Activated naive CD4-positive, alpha-beta T cell treated with anti-CD3 and anti-CD28 coated beads, Interleukin-2, amount 50 U/mL, for 72 hours (primary cell): ENCODE results near the gene ICAM2. TPM values are rescaled to one million over a fixed set of nuclear protein-coding genes. Genes with fewer than 3 reads are reported as not detected.

Experiments
- ATAC-seq, 2 donors: fragments of 150-1000 bp; cut with Tn5 transposase; 2 replicates each; pipeline ENCODE4 v1.10.0; 2021; ENCODE audit warnings: mild to moderate bottlenecking in 2 of 2, moderate library complexity in 2 of 2
- DNase-seq, 2 donors: peaks; one replicate each; pipeline ENCODE4 v3.0.0; 2021 to 2022; ENCODE audit warnings: low spot score in 2 of 2
- H3K27ac Mint-ChIP-seq, 2 donors: one replicate each; pipeline ENCODE4 v1.8.0; 2022; ENCODE audit warnings: mild to moderate bottlenecking in 2 of 2, mixed read lengths in 2 of 2
- H3K36me3 Mint-ChIP-seq, 2 donors: one replicate each; pipeline ENCODE4 v1.8.0; 2022; ENCODE audit warnings: mixed read lengths in 2 of 2
- H3K9me3 Mint-ChIP-seq, 2 donors: one replicate each; pipeline ENCODE4 v1.8.0; 2022; ENCODE audit warnings: mixed read lengths in 2 of 2
- total RNA-seq, 2 donors: library from RNA; stranded (reverse); gene quantifications; one replicate each; pipeline ENCODE4 v1.2.3, GENCODE V29; 2022

ICAM2 gene
- total RNA-seq, 2 donors from 2014 or later: 21.9 to 45.2 TPM

DNA sequence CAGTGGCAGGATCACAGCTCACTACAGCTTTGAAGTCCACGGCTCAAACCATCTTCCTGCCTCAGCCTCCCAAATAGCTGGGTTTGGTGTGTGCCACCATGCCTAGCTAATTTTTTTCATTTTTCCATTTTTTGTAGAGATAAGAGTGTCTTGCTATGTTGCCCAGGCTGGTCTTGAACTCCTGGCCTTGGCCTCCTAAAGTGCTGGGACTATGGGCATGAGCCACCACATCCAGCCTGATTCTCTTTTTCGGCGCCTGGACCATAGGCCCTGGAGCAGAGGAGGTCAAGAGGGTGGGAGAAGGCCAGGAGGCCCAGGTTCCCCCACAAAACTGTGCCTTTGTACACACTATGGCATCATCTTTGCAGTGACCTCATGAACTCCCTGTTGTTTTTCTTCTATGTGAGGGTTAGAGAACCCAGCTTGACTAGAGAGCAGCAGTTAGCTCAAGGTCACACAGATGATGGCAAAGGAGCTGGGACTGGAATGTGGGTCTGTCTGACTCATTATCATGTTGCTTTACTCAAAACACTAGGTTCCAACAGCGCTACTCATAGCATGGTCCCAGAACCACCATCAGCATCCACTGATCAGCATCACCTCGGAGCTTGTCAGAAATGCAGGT, 64.0 kb downstream of the ICAM2 start:
- H3K9me3 Mint-ChIP-seq: no peaks in the 10 kb centered on the region
- H3K36me3 Mint-ChIP-seq: no peaks in the 10 kb centered on the region
- no peak for DNase-seq
- no peak overlapping the region for H3K27ac Mint-ChIP-seq
- peak in 1 of 2 donors; percentile 42 for ATAC-seq

DNA sequence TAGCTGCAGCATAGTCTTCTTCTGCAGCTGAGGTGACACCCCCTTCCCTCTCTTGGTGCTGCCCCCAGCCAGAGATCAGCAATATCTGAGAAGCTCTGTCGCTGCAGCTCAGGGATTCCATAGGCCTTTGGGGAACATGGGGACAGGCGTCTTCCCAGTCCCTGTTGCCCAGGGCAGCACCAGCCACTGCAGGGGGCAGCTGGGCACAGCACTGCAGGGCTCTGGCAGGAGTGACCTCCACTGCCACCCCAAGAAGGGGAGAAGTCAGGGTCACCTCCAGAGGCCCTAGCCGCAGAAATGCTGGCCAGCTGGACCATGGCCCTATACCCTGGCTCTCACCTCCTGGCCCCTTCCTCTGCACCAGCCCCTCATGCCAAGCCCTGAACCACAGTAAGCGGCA, 64.6 kb downstream of the ICAM2 start:
- no peaks in the 10 kb centered on the region for H3K36me3 Mint-ChIP-seq
- no peak overlapping the region for H3K27ac Mint-ChIP-seq
- no peaks in the 10 kb centered on the region for H3K9me3 Mint-ChIP-seq
- no peak for ATAC-seq
- DNase-seq: no peak

DNA sequence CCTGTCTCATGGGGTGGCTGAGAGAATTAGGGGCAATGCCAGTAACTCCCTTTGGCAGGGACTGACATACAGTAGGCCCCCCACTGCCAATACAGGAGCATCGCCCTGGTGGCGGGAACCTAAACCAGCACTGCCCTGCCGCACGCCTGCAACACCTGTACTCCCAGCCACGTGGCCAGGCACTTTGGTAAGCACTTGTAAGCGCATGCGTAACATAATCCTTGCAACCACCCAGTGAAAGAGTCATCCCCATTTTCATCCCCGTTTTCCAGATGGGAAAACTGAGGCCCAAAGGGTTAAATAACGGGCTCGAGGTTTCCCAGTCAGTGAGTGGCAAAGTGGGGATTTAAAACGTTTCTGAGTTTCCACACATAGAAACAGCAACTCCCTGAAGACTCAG, 65.2 kb downstream of the ICAM2 start:
- no peaks in the 10 kb centered on the region for H3K36me3 Mint-ChIP-seq
- no peak overlapping the region for H3K27ac Mint-ChIP-seq
- no peaks in the 10 kb centered on the region for H3K9me3 Mint-ChIP-seq
- ATAC-seq (peak; percentile 4 to 9), DNase-seq (no peak)

DNA sequence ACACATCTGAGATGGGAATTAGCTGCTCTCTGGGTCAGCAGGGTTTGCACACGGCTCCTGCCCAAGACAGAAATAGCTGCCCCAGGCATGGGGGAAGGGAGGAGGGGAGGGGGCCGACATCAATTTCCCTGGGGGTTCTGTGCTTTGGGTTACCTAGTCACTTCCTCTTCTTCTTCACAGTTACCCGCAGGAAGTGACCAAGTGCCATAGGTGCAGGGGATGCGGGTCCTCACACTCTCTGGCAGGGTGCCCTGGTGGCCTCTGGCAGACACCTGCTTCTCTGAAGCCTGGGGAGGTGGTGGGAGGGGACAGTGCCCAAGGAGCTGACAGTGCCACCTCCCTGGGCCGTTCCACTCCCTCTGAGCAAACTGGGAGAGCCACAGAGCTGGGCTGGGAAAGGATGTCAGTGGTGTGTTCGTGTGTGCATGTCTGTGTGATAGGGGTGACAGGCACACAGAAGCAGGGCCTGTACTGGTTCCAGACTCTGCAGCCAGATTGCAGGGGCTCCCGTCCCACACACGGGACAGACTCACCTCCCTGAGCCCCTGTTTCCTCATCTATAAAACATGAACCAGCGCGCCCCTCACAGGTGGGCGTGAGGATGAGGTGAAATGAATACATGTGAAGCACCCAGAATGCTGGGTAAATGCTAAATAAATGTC, 65.9 kb downstream of the ICAM2 start:
- Mint-ChIP-seq H3K9me3 (no peaks in the 10 kb centered on the region), H3K36me3 (no peaks in the 10 kb centered on the region), H3K27ac (peak overlapping the region; percentile 53 to 72)
- ATAC-seq: peak; percentile 57 to 80
- DNase-seq: no peak

Other genes with a start within 250 kb of the ICAM2 start
- 10 to 100 TPM; 53.8 to 75.7 TPM for gene CCDC47, start 247.0 kb downstream of the ICAM2 start, total RNA-seq
- 100 to 1,000 TPM; 126 to 130 TPM for gene DDX42, start 246.5 kb downstream of the ICAM2 start, total RNA-seq
- 100 to 1,000 TPM; 129 to 137 TPM for gene PSMC5, start 193.2 kb downstream of the ICAM2 start, total RNA-seq
- 10 to 100 TPM; 47.0 to 55.8 TPM for gene FTSJ3, start 193.0 kb downstream of the ICAM2 start, total RNA-seq
- 100 to 1,000 TPM in 1 of 2 donors, 10 to 100 TPM in 1; 90.3 to 113 TPM for gene SMARCD2, start 177.9 kb downstream of the ICAM2 start, total RNA-seq
- 1 to 10 TPM; 2.2 to 2.4 TPM for gene CSH2, start 147.0 kb downstream of the ICAM2 start, total RNA-seq
- gene GH2, start 138.7 kb downstream of the ICAM2 start, total RNA-seq: not detected
- gene CSH1, start 124.1 kb downstream of the ICAM2 start, total RNA-seq: 1 to 10 TPM; 8.3 to 8.9 TPM
- gene CSHL1, start 109.4 kb downstream of the ICAM2 start, total RNA-seq: under 1 TPM in 1 of 2 donors, not detected in 1; 0.31 TPM
- 1 to 10 TPM in 1 of 2 donors, not detected in 1; 1.0 TPM for gene GH1, start 101.8 kb downstream of the ICAM2 start, total RNA-seq
- gene CD79B, start 88.3 kb downstream of the ICAM2 start, total RNA-seq: 10 to 100 TPM; 28.7 to 52.6 TPM
- under 1 TPM in 1 of 2 donors, not detected in 1; 0.10 TPM for gene SCN4A, start 47.7 kb downstream of the ICAM2 start, total RNA-seq
- 1 to 10 TPM in 1 of 2 donors, under 1 TPM in 1; 0.86 to 1.8 TPM for gene PRR29, start 22.3 kb downstream of the ICAM2 start, total RNA-seq
- 10 to 100 TPM; 23.7 to 24.1 TPM for gene ERN1, start 109.5 kb upstream of the ICAM2 start, total RNA-seq
- 10 to 100 TPM; 12.1 to 14.7 TPM for gene TEX2, start 242.6 kb upstream of the ICAM2 start, total RNA-seq